Neural cell (in vitro differentiated cells): ENCODE measurements around the gene EPB41. TPM values are rescaled to one million over a fixed set of nuclear protein-coding genes. Genes with fewer than 3 reads are reported as not detected.

Experiments used
- H2AFZ ChIP-seq: fragments of 200-600, 300-800 bp; sonication (generic), shearing (Covaris generic); 2 replicates; pipeline ENCODE4 v1.6.0; 2014; ENCODE audit warnings: low read depth, mild to moderate bottlenecking, antibody characterized with exemption, low read length, moderate library complexity
- H3F3A ChIP-seq: fragments of 200-600 bp; shearing (Covaris generic); 2 replicates; pipeline ENCODE4 v1.6.1; 2016; ENCODE audit warnings: mild to moderate bottlenecking, moderate library complexity, mixed read lengths, antibody characterized with exemption, low read length; ENCODE audit not compliant: insufficient read depth, poor library complexity, severe bottlenecking
- H3K27ac ChIP-seq: fragments of 200-600, 300-800 bp; sonication (generic), shearing (Covaris generic); 2 replicates; pipeline ENCODE4 v1.5.1; 2014; ENCODE audit warnings: mild to moderate bottlenecking, low read length, moderate library complexity
- H3K27me3 ChIP-seq: fragments of 300-800, 200-600 bp; sonication (generic), shearing (Covaris generic); 2 replicates; pipeline ENCODE4 v1.6.0; 2014; ENCODE audit warnings: mild to moderate bottlenecking, low read depth, low read length, moderate library complexity; ENCODE audit not compliant: insufficient read depth
- H3K36me3 ChIP-seq: fragments of 300-800, 200-600 bp; sonication (generic), shearing (Covaris generic); 2 replicates; pipeline ENCODE4 v1.5.1; 2014; ENCODE audit warnings: mild to moderate bottlenecking, antibody characterized with exemption, low read length, moderate library complexity; ENCODE audit not compliant: insufficient read depth
- H3K4me2 ChIP-seq: fragments of 300-800, 200-600 bp; sonication (generic), shearing (Covaris generic); 2 replicates; pipeline ENCODE4 v1.6.0; 2014; ENCODE audit warnings: mild to moderate bottlenecking, low read length
- H3K4me3 ChIP-seq: fragments of 300-800, 200-600 bp; sonication (generic), shearing (Covaris generic); 2 replicates; pipeline ENCODE4 v1.5.1; 2014; ENCODE audit warnings: mild to moderate bottlenecking, low read length, moderate library complexity
- H3K79me2 ChIP-seq: fragments of 200-600 bp; shearing (Covaris generic); replicated peaks from 2 replicates; pipeline ENCODE4 v1.6.0; 2014; ENCODE audit warnings: mild to moderate bottlenecking, low read length, moderate library complexity; ENCODE audit not compliant: insufficient read depth
- H3K9ac ChIP-seq: fragments of 300-800, 200-600 bp; sonication (generic), shearing (Covaris generic); 2 replicates; pipeline ENCODE4 v1.6.1; 2016; ENCODE audit warnings: mild to moderate bottlenecking, low read length, mixed read lengths
- H3K9me2 ChIP-seq: fragments of 200-600 bp; shearing (Covaris generic); 2 replicates; pipeline ENCODE4 v1.6.1; 2016; ENCODE audit warnings: mild to moderate bottlenecking, low read length, mixed read lengths; ENCODE audit not compliant: insufficient read depth
- H3K9me3 ChIP-seq: fragments of 200-600, 300-800 bp; sonication (generic), shearing (Covaris generic); 2 replicates; pipeline ENCODE4 v1.6.1; 2016; ENCODE audit warnings: mild to moderate bottlenecking, mixed run types, low read length, moderate library complexity, mixed read lengths
- H4K20me1 ChIP-seq: fragments of 200-600 bp; shearing (Covaris generic); 2 replicates; pipeline ENCODE4 v1.6.1; 2016; ENCODE audit warnings: mild to moderate bottlenecking, mixed run types; ENCODE audit not compliant: insufficient read depth
- EP300 ChIP-seq: fragments of 450-650 bp; conservative IDR thresholded peaks from 2 replicates; pipeline ENCODE4 v1.6.1; 2014; ENCODE audit warnings: antibody characterized with exemption, mild to moderate bottlenecking, moderate library complexity; ENCODE audit not compliant: poor library complexity, severe bottlenecking
- EZH2 ChIP-seq: fragments of 200-600, 300-800 bp; shearing (Covaris generic), sonication (generic); IDR thresholded peaks from 2 replicates; pipeline ENCODE4 v1.6.1; 2014; ENCODE audit warnings: antibody characterized with exemption, low read length, borderline replicate concordance, mild to moderate bottlenecking; ENCODE audit not compliant: insufficient read depth, poor library complexity, severe bottlenecking
- MXI1 ChIP-seq: fragments of 450-650 bp; conservative IDR thresholded peaks from 2 replicates; pipeline ENCODE4 v1.6.1; 2014; ENCODE audit warnings: antibody characterized with exemption, mild to moderate bottlenecking; ENCODE audit not compliant: poor library complexity, severe bottlenecking
- POLR2AphosphoS5 ChIP-seq: IDR thresholded peaks from 2 replicates; pipeline ENCODE4 v1.6.1; 2012
- RAD21 ChIP-seq: fragments of 450-650 bp; conservative IDR thresholded peaks from 2 replicates; pipeline ENCODE4 v1.6.1; 2014; ENCODE audit warnings: antibody characterized with exemption, mild to moderate bottlenecking, moderate library complexity
- SMC3 ChIP-seq: fragments of 450-650 bp; conservative IDR thresholded peaks from 2 replicates; pipeline ENCODE4 v1.6.1; 2014; ENCODE audit warnings: antibody characterized with exemption, mild to moderate bottlenecking, moderate library complexity; ENCODE audit not compliant: poor library complexity
- TAF1 ChIP-seq: IDR thresholded peaks from 2 replicates; pipeline ENCODE4 v1.6.1; 2012; ENCODE audit warnings: low read depth
- polyA plus RNA-seq: library from polyadenylated mRNA; depleted of rRNA; stranded (reverse); fragments of >200 nt; gene quantifications from 2 replicates; pipeline ENCODE4 v1.2.3, GENCODE V29; 2014
- TF ChIP-seq, protein P1 (sequence below): fragments of 450-650 bp; IDR thresholded peaks from 2 replicates; pipeline ENCODE4 v1.5.1; 2014; ENCODE audit warnings: antibody characterized with exemption, mild to moderate bottlenecking, moderate library complexity; ENCODE audit not compliant: poor library complexity, severe bottlenecking
- TF ChIP-seq, protein P2 (sequence below): IDR thresholded peaks from 2 replicates; pipeline ENCODE4 v1.6.1; 2012; ENCODE audit warnings: borderline replicate concordance

The EPB41 gene
- polyA plus RNA-seq, 1 donor from 2014 or later, result 62.0 TPM

DNA sequence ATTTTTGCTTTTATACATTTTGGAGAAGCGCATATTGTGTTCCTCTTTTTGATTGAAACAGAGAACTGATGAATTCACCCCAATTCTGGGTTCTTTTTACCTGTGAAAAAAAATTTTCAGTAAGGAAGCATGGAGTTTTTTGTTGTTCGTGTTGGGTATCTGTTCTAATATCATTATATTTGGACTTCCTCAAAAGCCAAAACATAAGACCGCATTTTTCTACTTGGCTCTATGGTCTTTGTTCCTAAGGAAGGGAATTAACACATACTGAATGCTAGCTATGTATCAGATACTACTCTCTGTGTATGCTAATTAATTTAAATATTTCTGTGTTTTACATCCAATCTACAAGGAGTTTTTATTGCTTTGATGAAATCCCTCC lies 12.9 kb downstream of the EPB41 start:
- TF ChIP-seq EZH2 (no peak), MXI1 (no peak), RAD21 (no peak), TAF1 (no peak), POLR2AphosphoS5 (no peak), EP300 (no peak), SMC3 (no peak)
- TF ChIP-seq, protein P1, sequence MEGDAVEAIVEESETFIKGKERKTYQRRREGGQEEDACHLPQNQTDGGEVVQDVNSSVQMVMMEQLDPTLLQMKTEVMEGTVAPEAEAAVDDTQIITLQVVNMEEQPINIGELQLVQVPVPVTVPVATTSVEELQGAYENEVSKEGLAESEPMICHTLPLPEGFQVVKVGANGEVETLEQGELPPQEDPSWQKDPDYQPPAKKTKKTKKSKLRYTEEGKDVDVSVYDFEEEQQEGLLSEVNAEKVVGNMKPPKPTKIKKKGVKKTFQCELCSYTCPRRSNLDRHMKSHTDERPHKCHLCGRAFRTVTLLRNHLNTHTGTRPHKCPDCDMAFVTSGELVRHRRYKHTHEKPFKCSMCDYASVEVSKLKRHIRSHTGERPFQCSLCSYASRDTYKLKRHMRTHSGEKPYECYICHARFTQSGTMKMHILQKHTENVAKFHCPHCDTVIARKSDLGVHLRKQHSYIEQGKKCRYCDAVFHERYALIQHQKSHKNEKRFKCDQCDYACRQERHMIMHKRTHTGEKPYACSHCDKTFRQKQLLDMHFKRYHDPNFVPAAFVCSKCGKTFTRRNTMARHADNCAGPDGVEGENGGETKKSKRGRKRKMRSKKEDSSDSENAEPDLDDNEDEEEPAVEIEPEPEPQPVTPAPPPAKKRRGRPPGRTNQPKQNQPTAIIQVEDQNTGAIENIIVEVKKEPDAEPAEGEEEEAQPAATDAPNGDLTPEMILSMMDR, result no peak
- TF ChIP-seq, protein P2, sequence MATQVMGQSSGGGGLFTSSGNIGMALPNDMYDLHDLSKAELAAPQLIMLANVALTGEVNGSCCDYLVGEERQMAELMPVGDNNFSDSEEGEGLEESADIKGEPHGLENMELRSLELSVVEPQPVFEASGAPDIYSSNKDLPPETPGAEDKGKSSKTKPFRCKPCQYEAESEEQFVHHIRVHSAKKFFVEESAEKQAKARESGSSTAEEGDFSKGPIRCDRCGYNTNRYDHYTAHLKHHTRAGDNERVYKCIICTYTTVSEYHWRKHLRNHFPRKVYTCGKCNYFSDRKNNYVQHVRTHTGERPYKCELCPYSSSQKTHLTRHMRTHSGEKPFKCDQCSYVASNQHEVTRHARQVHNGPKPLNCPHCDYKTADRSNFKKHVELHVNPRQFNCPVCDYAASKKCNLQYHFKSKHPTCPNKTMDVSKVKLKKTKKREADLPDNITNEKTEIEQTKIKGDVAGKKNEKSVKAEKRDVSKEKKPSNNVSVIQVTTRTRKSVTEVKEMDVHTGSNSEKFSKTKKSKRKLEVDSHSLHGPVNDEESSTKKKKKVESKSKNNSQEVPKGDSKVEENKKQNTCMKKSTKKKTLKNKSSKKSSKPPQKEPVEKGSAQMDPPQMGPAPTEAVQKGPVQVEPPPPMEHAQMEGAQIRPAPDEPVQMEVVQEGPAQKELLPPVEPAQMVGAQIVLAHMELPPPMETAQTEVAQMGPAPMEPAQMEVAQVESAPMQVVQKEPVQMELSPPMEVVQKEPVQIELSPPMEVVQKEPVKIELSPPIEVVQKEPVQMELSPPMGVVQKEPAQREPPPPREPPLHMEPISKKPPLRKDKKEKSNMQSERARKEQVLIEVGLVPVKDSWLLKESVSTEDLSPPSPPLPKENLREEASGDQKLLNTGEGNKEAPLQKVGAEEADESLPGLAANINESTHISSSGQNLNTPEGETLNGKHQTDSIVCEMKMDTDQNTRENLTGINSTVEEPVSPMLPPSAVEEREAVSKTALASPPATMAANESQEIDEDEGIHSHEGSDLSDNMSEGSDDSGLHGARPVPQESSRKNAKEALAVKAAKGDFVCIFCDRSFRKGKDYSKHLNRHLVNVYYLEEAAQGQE, result no peak
- Histone ChIP-seq H3K9me2 (no peaks in the 10 kb centered on the region), H2AFZ (no peak overlapping the region), H3F3A (no peaks in the 10 kb centered on the region), H3K27ac (no peak overlapping the region), H3K79me2 (peaks cover 60% of the 10 kb centered on the region), H3K4me2 (no peak overlapping the region), H3K27me3 (no peaks in the 10 kb centered on the region), H3K36me3 (no peaks in the 10 kb centered on the region), H3K4me3 (no peak overlapping the region), H3K9me3 (no peaks in the 10 kb centered on the region), H3K9ac (peak overlapping the region; percentile 1), H4K20me1 (no peaks in the 10 kb centered on the region)

DNA sequence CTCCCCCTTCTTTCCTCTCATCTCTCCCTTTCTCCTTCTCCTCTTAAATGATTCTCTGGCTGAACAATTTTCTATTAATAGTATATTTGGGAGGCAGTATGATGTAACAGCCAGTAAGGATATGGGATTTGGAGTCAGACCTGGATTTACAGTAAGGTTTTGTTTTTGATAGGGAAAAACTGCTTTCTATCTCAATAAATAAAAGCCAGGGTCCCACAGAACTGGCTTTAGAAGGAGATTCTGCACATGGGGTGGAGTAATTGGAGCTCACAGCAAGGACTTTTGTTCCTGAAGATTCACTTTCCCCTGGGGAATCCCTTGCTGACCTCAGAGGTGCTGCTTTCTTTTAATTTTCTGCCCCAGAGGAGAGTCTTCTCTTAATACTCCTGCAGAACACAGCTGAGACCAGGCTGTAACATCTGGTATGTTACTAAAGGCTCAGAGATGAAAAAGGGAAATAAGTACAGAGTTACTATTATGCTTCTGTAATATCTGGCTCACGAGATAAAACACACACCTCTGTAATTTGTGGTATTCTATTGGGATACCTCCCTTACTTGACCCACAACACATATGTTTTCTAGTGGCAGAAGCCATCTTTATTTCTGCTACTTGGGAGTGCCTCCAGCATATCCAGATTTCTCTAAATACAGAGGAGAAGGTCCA lies 13.4 kb downstream of the EPB41 start:
- H3K36me3 ChIP-seq, result no peaks in the 10 kb centered on the region
- H3K79me2 ChIP-seq, result peaks cover 65% of the 10 kb centered on the region
- H3K27me3 ChIP-seq, result no peaks in the 10 kb centered on the region
- peak overlapping the region; percentile 1 for H3K9ac ChIP-seq
- no peak overlapping the region for H2AFZ ChIP-seq
- TF ChIP-seq SMC3 (no peak), EP300 (no peak)
- TF ChIP-seq, protein P1, result no peak
- H3K27ac ChIP-seq, result peak overlapping the region; percentile 14
- H3K9me2 ChIP-seq, result no peaks in the 10 kb centered on the region
- H3K4me3 ChIP-seq, result peak overlapping the region; percentile 27
- no peaks in the 10 kb centered on the region for H3K9me3 ChIP-seq
- no peaks in the 10 kb centered on the region for H4K20me1 ChIP-seq
- H3K4me2 ChIP-seq, result no peak overlapping the region
- no peaks in the 10 kb centered on the region for H3F3A ChIP-seq
